NCI-H2196 treated with DMSO at 0.1 percent for 48 hours (cell line): ENCODE measurements around the gene LRRC4.

Source experiments
- DNase-seq: peaks from one replicate; lab custom pipeline; 2025; ENCODE audit not compliant: unreplicated experiment; lab: John Stamatoyannopoulos, UW

Gene LRRC4, protein sequence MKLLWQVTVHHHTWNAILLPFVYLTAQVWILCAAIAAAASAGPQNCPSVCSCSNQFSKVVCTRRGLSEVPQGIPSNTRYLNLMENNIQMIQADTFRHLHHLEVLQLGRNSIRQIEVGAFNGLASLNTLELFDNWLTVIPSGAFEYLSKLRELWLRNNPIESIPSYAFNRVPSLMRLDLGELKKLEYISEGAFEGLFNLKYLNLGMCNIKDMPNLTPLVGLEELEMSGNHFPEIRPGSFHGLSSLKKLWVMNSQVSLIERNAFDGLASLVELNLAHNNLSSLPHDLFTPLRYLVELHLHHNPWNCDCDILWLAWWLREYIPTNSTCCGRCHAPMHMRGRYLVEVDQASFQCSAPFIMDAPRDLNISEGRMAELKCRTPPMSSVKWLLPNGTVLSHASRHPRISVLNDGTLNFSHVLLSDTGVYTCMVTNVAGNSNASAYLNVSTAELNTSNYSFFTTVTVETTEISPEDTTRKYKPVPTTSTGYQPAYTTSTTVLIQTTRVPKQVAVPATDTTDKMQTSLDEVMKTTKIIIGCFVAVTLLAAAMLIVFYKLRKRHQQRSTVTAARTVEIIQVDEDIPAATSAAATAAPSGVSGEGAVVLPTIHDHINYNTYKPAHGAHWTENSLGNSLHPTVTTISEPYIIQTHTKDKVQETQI

DNA sequence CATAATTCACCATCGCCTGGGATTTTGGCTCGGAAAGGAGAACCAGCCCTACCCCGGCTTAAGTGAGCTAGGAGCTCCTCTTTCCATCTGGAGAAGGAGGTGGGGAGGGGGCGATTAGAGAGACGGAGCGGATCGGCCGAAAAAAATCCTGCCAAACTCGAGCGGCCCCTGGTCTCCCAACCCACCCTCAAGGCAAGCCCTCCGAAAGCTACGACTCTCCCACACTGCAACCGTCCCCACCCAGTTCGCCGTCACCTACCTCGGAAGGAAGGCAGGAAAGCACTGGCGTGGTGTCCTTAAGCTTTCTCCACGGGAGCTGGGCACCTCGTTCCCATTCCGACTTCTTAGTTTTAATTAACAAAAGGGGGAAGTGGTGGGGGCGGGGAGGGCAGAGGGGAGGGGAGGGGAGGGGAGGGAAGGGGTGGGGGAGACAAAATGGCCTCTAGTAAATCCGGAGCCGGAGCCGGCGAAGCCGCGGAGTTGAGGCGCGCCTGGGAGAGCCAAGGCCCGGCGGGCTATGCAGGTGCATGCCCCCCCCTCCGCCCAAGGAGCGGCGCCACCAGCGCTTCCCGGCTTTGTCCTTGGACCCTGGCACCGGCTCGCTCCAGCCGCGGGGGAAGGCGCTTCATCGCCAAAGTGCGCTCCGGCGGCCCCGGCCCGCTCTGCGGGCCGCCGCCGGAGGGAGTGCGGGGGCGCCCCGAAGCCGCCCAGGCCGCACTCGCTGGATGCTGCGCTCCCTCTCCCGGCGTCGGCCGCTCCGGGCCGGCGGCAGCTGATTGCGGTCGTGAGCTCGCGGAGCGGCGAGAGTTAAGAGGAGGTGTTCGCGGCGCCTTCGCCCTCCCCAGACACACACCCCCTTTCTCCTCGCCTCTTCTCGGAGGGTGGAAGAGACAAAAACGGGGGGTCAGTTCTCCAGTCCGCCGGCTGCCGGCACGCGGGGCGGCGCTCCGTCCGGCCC is at the start of gene LRRC4:
Gene LRRC4, minus strand, starts transcription at position 784 of the 958 bp plus-strand sequence. CDS start 797 bp downstream, outside the sequence.
- DNase-seq, result no peak

DNA sequence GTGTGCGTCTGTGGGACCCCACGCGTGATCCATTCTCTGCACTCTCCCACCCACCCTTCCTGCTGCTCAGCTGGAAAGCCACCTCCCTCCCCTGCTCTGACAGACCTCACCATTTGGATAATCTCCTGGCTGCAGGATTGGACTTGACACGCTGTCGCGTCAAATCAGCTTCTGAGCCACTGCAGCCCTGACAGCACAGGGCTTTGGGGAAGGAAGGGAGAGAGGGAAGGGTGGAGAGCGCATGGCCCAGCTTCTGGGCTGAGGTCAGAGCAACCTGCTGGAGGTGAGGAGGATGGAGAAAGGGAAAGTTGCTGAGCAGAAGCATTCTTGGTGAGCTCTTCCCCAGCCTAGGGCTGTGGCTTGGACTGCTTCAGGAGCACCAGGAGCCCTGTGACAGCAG is 48.9 kb upstream of the LRRC4 start:
- no peak for DNase-seq

DNA sequence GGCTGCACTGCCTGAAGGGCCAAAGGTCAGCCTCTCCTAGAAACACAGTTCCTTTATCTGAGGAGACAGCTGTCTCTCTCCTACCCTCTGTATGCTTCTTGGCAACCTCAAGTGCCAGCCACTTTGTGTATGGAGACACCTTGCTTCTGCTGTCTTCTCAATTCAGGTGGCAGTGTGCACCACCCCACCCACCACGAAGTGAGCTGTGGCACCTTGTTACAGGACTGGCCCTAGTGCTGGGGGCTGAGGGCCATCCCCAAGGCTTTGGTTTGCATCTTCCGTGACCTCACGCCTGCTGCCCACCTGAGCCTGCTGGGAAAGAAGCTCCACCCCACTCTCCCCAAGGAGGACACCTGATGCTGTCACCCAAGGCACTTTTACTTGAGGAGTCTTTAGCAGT is 47.1 kb upstream of the LRRC4 start:
- no peak for DNase-seq

DNA sequence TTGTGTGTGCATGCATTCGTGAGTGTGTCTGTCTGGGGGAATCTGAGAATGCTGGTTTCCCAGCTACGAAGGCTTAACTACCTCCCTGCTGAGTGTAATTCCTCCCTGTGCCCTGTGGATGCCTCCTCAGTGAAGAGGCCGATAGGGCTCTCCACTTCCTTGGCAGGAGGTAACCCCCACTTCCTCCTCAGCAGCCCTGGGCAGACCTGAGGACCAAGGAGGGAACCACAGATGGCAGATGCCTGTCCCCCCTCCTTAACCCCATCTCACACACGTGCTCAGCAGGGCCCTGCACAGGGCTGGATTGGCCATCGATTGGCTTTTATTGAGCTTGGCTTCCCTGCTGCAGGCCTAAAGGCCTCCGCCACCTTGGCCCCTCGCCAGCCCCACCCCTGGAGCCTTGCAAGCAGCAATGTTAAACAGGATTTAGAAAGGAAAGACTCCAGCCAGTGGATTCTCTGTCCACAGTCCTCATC is 45.6 kb upstream of the LRRC4 start:
- DNase-seq, result peak; percentile 35

DNA sequence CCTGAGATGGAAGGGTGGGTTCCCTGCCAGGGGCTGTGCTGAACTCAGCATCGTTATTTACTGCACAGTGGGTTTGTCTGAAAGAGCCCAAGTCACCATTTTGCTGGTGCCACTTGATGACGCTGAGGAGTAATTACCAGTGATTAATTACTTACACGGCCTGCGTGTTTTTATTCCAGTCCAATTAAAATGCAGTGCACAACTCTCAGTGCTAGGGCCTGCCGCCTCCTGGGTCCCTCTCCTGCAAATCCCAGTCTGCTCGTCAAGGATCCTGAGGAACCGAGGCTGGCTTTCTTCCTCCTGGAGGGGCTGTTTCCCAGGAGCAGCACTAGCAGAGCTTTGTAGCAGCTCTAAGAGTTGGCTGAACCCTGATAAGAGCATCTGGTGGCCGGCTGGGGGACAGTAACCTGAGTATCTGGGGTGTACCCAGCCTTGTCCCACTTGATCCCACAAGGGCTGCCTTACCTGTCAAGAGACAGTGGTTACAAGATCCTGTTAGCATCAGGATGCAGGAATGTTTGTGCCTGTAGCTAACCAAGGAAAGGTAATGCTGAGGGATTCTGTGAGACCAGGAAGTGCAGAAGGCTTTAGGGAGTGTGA is 45.1 kb upstream of the LRRC4 start:
- DNase-seq, result no peak

DNA sequence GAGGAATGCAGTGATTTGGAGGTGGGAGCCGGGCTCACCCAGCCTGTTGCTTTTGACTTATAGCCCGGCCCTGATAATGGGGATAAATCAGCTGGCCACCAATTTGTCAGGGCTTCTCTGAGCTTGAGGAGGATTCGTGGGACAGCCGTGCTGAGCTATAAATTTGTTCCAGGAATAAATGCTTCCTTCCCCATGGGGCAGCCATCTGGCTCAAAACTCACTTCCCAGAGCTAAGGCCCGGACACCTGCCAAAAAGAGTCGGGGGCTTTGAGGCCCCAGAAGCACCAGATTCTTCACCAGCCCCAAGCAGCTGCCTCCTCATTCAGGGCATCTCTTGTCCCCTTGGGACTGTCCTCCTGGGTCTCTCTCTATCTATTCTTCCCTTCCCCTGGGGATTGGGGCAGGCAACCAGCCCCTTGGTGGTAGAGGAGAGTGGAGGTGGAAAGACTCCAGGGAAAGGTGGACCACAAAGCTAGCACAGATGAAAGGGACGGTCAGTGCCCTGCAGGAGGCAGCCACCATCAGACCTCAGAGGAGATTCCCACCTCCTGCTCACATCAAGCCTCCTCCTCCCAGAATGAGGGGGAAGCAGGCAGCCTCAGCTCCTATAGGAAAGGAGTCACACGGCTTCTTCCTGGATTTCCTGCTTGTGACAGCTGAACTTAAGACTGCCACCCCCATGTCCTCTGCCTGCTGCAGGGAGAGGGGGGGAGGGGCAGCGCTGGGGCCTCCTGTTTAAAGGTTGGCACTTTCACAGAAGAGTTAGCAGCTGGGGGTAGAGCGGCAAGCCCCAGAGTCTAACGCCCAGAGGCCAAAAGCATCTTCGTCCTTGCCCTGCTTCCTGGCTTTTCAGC is 44.2 kb upstream of the LRRC4 start:
- no peak for DNase-seq

DNA sequence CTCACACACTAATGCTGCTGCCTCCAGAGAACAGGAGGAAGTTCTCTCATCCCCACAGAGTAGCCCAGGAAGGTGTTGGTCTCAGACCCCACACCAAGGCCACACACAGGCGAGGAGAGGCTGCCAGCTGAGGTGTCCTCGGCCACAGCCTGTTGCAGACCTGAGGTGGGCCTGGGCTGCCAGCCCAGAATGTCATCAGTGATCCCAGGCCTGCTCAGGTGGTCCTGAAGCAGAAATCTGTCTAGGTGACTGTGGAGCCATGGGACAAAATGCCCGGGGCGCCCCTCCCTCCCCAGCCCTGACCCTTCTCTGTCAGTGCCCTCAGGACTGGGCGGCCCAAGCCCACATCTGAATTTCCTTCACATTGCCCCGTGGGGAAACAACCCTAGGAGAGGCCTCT is 43.5 kb upstream of the LRRC4 start:
- no peak for DNase-seq

DNA sequence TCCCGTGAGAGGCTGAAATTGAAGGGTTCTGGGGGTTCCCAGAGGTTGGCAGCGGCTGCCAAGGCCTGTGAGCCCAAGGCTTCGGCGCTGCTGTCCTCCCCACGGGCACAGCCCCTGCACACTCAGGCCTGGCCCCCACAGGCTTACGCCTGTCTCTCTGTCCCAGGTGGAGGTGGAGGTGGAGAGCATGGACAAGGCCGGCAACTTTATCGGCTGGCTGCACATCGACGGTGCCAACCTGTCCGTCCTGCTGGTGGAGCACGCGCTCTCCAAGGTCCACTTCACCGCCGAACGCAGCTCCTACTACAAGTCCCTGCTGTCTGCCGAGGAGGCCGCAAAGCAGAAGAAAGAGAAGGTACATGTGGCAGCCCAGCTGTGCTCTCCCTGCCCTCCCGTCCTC is 43.1 kb upstream of the LRRC4 start:
- DNase-seq, result no peak

DNA sequence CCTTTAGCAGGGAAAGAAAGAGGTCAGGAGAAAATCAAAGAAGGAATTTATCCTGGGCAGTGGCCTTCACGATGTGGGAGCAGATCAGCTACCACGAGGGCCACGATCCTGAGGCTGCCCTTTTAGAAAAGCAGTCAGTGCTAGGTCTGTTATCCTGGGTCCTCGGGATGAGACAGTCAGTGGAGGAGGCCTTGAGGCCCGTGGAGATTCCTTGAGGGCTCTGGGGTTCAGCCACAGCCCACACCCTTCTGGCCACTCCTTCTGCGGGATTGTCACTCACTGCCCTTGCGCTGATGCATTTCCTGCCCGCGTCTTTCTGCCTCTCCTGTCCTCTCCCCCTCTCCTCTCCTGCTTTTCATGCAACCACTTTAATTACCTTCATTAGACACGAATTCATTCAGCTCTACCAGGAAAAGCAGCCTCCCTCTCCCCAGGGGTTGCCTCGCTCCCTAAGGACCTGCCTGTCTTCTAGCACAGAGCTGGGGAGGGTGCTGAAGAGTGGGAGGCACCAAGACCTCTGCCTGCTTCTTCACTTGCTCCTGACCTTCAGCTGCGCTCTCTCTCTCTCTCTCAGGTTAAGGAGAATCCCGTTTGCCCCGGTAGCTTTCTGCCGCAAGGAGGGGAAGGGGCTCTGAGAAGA is 42.6 kb upstream of the LRRC4 start:
- DNase-seq, result no peak

DNA sequence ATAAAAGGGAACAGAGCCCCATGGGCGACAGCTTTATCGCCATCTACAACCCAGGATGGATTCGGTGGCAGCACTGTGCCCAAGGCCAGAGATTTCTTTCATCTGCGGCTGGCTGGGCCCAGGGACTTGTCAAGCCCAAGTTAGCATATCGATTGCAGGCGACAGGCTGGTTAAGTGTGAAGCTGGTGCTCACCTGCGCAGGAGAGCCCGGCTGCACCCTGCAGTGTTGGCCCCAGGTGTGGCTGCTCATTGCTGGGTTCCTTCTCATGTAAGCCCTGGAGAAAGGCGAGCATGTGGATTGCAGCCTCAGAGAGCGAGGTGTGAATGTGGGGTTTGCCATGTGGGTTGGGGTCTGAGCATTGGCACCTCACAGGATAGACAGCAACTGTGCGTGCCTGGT is 40.6 kb upstream of the LRRC4 start:
- no peak for DNase-seq

DNA sequence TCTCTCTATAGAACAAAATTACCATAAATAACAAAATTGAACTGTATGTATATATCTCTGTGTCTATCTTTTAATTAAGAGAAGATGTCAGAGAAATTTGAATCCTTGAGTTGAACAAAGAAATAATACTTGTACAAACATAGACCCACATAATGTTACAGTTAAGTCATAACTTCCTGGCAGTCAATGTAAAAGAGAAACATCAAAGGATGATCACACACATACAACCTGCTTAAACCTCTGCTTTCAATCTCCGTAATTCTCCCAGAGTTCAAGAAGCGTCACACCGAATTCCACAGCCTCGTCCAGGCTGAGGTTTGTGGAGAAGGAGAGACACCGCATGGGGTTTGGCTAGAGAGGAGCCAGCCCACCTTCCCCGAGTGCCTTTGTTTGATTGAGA is 40.1 kb upstream of the LRRC4 start:
- DNase-seq, result no peak

DNA sequence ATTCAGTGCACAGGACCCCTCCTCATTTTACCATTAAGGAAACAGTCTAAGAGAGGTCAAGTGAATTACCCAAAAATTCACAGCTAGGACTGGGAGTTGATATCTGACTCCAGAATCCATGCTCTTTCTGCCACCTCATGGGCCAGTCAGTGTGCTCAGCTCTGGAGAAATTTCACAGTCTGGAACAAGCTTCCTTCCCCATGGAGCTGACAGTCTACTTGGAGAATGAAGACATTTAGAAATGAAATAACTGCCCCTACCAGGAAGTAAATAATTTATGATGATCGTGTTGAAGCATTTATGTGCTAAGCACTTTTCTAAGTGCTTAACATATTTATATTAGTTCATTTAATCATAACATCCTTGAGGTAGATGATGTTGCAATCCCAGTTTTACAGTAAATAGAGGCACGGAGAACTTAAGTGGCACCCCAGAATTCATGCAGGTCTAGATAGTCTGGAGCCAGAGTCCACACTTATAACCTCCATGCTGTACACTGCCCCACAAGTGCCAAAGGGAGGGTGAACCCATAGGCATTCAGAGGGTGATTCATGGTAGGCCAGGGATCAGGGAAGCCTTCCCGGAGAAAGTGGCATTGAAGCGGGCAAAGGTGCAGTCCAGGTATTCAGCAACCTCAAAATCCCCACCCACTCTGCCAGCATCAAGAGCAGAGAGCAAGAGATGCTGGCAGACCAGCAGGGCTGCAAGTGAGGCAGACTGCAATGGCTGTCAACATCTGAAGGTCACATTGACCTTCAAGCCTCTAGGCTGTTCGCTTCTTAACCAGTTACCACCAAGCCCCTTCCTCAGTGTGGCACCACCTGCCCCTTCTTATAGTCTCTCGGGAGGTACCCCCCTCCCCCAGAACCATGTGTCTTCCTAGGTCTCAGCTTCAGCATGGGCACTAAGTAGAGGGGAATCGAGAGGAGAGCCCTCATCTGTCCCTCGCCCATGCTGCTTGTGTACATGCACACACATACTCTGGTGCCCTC is 38.4 kb upstream of the LRRC4 start:
- no peak for DNase-seq

DNA sequence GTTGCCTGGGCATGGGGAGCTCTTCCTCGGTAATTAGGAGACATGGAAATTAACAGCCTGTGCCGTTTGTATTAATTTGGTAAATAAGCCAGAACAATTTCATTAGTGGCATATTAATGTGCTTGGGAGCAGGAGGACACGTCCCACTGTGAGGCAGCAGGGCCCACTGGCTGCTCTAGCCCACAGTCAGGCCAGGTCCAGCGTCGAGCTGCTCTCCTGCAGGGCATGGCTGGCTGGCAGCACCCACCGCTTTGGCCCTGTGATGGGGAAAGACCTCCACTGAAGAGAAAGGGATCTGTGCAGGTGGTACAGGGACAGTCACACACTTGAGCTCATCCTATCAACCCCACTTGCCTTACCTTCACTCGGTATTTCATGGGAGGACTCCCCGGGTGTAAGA is 37.5 kb upstream of the LRRC4 start:
- DNase-seq, result no peak

DNA sequence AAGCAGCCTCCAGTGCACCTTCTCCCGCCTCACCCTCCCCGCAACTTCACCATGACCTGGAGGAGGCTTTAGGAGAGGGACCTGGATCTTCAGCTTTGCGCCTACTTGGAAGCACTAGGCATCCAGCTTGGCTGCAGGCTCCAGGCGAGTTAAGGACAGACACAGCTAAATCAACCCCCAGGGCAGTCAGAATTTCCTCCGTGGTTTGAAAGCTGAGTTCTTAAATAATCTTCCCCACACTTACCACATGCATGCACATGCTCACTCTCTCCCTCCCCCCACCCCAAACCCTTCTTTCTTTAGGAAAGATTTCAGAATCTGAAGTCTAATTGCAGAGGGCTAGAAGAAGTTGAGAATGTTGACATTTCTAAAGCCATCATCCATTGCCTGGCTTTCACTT is 36.7 kb upstream of the LRRC4 start:
- no peak for DNase-seq

DNA sequence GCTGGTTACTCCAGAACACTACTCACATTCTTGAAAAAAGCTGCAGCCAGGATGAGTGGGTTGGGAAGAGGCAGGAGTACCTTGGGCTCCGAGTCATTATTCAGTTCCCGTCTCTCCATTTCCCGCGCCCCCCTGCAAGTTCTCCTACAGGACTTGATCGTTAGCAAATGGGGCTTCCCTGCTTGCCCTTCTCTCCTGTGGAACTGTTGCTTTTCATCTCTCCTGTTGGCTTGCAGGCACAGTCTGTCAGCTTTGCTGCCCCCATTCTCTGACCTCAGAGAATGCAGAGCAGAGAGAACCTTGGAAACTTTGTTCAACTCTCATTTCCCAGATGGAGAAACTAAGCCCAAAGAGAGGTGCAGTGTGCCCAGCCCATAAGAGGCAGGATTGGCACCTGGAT is 35.6 kb upstream of the LRRC4 start:
- DNase-seq, result no peak

DNA sequence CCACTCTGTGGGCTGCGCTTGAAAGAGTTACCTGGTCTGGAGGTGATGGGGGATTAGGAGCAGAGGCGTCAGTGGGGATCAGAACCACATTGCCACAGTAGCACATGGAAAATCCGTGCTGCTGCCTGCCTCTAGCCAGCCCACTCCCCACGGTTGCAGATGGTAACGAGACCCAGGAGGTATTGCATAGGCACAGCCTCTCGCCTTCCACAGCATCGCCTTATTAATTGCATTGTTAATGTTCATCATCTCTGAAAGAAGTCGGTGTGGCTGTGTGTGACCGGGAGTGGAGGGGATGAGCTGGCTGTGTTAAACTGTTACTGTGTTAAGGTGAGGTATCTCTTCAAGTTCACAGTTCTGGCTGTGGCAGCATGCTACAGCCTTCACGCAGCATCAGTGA is 35.2 kb upstream of the LRRC4 start:
- DNase-seq, result no peak

DNA sequence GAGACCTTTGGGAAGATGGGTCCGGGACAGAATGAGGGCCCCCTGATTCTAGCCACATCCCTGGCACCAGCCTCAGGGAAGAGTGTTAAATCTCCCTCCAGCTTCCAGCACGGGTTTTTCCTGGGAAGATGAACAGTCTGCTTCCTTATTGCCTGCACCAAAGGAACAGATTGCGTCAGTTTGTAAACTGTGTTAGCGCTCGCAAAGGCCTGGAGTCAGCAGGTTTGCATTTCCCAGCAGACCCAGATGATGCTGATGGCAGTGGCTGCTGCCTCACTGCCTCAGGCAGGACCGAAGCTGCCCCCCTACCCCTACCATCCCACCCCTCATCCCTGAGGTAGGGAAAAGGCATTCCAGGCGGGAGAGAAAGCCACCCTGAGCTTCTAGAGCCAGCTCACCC is 34.6 kb upstream of the LRRC4 start:
- no peak for DNase-seq

DNA sequence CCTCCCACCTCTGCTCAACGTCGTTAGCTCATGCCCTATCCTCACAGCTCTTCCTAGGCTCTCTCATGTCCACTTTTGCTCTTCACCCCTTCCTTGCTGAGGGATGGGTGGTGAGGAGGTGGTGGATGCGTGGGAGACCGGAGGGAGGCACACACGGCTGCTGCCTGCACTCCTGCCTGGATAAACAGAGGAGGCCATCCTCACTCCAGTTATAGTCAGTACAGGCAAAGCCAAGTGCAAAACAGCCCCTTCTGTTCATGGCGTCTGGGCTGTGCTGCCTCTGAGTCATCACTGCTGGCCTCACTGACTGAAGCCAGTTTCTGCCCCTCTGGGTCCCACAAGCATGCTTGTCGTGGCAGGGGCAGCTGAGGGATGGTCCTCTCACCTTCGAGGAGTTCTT is 31.9 kb upstream of the LRRC4 start:
- DNase-seq, result no peak
